ENCODE results near the gene UTS2B.
A peak's percentile ranks its signal among the peaks of the same experiment; 100 is the strongest.

UTS2B gene

DNA sequence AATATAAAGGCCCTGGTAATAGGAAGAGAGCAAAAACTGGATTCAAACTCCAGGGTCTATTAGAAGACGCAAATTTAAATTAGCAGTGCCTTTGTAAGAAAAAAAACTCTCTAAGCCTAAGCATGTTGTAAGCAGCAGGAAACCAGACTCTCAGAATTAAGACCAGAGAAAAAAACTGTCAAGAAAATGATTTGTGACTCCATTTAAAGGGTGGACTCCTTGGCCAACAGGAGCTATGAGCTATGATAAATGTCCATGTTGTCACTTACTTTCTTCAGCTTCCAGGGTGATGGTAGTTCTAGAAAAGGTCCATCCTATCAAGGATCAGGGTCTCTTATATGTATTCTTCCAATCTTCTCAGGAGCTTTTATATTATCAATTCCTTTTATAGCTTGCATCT, 36.0 kb downstream of the UTS2B start:
- H3K27ac ChIP-seq = no peak overlapping the region
- TF ChIP-seq, protein P1, sequence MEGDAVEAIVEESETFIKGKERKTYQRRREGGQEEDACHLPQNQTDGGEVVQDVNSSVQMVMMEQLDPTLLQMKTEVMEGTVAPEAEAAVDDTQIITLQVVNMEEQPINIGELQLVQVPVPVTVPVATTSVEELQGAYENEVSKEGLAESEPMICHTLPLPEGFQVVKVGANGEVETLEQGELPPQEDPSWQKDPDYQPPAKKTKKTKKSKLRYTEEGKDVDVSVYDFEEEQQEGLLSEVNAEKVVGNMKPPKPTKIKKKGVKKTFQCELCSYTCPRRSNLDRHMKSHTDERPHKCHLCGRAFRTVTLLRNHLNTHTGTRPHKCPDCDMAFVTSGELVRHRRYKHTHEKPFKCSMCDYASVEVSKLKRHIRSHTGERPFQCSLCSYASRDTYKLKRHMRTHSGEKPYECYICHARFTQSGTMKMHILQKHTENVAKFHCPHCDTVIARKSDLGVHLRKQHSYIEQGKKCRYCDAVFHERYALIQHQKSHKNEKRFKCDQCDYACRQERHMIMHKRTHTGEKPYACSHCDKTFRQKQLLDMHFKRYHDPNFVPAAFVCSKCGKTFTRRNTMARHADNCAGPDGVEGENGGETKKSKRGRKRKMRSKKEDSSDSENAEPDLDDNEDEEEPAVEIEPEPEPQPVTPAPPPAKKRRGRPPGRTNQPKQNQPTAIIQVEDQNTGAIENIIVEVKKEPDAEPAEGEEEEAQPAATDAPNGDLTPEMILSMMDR (conservative IDR thresholded peaks at IDR 0.05) = no peak

DNA sequence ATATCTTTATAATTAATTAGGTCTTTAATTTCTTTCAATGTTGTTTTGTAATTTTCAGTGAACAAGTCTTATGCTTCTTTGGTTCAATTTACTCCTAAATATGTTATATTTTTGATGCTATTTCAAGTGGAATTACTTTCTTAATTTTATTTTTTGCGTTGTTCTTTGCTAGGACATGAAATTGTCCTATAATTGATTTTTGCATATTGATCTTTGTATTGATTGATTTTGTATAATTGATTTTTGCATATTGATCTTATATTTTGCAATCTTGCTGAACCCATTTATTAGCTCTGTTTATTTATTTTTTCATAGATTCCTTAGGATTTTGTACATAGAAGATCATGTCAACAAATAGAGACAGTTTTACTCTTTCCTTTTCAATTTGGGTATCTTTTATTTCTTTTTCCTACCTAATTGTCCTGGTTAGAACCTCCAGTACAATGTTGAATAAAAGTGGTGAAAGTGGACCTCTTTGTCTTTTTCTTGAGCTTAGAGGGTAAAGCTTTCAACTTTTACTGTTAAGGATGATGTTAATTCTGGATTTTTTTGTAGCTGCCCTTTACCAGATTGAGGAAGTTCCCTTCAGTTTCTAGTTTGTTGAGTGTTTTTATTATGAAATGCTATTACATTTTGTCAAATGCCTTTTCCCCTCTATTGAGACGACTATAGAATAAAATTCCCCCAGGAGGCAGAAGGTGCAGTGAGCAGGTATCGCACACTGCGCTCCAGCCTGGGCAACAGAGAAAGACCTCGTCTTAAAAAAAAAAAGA, 37.9 kb downstream of the UTS2B start:
- TF ChIP-seq, protein P1 (conservative IDR thresholded peaks at IDR 0.05) = no peak

DNA sequence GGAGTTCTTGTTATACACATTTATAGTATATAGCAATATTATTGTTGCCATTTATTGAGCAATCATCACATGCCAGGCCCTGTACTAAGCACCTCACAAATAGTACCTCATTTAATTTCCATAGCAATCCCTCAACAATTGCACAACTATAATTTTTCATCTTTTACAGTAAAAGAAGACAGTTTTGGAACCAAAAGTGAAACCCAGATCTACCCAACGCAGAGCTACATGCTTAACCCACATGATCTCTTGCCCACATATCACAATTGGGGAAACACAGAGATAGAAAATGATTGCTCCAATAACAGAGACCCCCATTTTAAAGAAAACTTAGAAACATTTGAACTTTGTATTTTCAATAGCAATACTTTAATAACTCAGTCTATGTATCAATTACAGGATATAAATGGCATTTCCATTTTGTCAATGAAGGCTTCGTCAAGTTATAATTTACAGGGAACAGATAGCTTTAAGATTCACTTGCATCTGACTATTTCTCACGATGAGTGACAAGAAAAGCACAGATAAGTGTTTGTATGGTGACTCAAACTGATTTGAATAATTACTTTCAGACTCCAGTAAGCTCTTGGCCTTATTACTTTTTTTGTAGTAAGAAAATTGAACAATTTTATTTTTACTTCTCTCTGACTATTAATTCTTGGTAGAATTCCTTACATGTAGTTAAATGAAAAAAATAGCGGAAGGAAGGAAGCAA, 39.9 kb downstream of the UTS2B start:
- TF ChIP-seq, protein P1 (conservative IDR thresholded peaks at IDR 0.05) = no peak
- no peak overlapping the region for H3K27ac ChIP-seq

More for the DNA sequence above, 37.9 kb downstream of the UTS2B start:
- H3K27ac ChIP-seq = no peak overlapping the region

DNA sequence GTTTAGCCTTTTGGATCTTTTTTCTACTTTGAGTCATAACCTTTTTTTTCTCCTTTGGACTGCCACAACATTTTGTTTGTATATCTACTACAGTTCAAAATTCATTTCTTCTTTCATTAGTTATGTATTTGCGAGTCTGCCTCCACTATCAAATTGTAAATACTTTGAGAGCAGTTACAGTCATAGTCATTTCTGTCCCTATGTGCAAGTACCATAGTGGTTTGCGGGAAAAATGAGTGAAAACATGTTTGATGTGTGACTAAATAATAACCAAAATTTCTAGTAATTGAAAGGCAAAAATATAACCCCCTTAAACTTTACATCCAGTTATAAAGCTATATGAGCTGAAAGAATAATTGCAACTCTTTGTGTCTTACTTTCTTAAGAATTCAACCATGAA, 46.9 kb downstream of the UTS2B start:
- TF ChIP-seq, protein P1 (conservative IDR thresholded peaks at IDR 0.05) = no peak
- peak overlapping the region; percentile 28; the same call in 1 of the 2 replicates for H3K27ac ChIP-seq

DNA sequence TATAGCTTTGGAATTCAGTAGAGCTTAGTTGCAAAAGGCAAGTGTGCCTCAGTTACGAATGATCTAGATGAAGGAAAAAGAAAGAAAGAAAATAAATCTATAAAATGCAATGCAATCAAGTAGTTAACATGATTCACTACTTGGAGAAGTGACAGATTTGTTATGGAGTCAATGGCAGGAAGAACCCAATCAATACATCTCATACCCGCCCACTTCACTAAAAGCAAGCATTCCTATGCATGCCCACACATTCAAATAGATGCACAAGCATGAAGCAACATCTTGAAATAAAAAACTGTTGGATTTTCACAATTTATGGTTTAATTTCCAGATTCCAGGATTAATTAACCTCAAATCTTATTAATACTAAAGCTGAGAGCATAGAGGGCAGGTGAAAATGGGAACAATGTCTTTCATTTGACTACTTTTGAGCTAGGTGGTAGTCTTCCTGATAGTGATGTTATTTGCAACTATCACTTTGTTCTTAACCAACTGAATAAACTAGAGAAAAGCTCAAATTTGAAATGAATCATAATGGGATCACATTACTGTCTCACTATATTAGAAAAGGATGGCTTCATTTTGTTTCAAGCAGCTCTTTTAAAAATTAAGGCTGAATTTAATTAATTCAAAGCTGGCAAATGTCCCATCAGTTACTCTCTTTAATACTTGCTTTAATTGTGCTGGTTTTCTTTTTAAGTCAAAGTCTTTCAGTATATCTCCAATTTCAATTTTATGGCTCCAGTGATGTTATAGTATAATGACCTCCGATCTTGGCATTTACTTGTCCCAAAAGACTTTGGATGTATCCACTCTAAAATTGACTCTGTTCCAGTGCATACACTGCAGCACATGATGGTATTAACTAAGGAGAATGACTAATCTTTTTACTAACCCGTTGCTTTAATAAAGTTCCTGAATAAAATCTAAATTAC, 47.8 kb downstream of the UTS2B start:
- peak overlapping the region; percentile 28; the same call in 1 of the 2 replicates for H3K27ac ChIP-seq
- TF ChIP-seq, protein P1 (conservative IDR thresholded peaks at IDR 0.05) = no peak

DNA sequence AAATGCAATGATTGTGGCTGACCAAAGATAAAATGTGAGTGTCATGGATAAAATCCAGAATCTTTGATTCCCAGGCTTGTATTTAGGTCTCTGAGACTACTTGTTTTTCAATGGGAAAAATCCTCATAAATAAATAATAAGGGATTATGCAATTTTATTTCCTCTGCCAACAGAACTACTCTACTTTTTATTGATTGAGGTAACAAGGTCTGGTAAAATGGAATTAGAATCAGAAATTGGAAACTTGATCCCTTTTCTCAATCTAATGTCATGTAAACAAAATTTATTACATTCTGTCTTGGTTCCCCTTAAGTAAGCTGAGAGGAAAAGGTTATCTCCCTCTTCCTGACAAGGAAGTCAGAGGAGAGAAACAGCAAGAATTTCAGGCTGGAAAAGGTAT, 49.4 kb downstream of the UTS2B start:
- TF ChIP-seq, protein P1 (conservative IDR thresholded peaks at IDR 0.05) = no peak

DNA sequence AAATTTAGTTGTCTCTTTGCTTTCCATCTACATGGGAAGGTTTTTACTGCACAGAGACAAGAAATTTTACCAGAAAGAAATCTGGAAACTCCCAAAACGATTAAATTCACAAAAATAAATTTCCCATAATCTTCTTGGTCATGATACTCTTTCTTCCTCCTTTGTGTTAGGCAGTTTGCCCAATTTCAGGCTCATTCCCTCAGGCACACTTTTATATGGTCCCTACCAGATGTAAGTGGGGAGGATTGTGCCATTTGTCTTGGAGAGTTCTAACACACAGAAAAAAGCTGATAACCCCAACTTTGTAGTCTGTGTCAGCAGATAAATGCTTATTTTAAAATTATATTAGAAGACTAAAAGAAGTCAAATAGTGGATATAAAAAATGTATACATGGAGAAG, 50.2 kb downstream of the UTS2B start:
- TF ChIP-seq, protein P1 (conservative IDR thresholded peaks at IDR 0.05) = no peak

More for the DNA sequence above, 49.4 kb downstream of the UTS2B start:
- no peak overlapping the region for H3K27ac ChIP-seq

More for the DNA sequence above, 50.2 kb downstream of the UTS2B start:
- H3K27ac ChIP-seq = no peak overlapping the region

Data from VCaP (cell line).